Measurements from ENCODE around the gene SOX8. TPM values are rescaled to one million over a fixed set of nuclear protein-coding genes. Genes with fewer than 3 reads are reported as not detected.

SOX8 gene
- total and polyA plus RNA-seq, 10 of the 15 experiments (the other 5 are each of a cell fraction or from before 2014, with no cell fraction given) = not detected

GRCh38 chr16:933581-933980 lies 48.0 kb upstream of the SOX8 start:
- BruUV-seq (replicated peaks) = no TSS peak
- Histone ChIP-seq H3K9ac (ENCODE audit: control insufficient read depth, insufficient read depth, low read length) (no peak overlapping the region), H3K36me3 (ENCODE audit: control insufficient read depth in 2 of 2, insufficient read depth in 2 of 2, low read length in 1 of 2) (no peaks in the 10 kb centered on the region), H2AFZ (ENCODE audit: control insufficient read depth, low read depth, low read length) (no peak overlapping the region), H3K9me3 (replicated peaks; ENCODE audit: control insufficient read depth, insufficient read depth, low read length) (no peaks in the 10 kb centered on the region; the same call in 2 of the 3 replicates), H3K27ac (ENCODE audit: control insufficient read depth, insufficient read depth) (no peak overlapping the region), H3K4me2 (ENCODE audit: control insufficient read depth, insufficient read depth) (no peak overlapping the region), H4K20me1 (ENCODE audit: control insufficient read depth, insufficient read depth) (no peaks in the 10 kb centered on the region), H3K4me1 (ENCODE audit: control insufficient read depth, insufficient read depth, low read length) (no peaks in the 10 kb centered on the region), H3K27me3 (replicated peaks in 1 of 2; ENCODE audit: control insufficient read depth in 2 of 2, insufficient read depth in 2 of 2, low read length in 1 of 2) (no peaks in the 10 kb centered on the region), H3K4me3 (no peak overlapping the region), H3K79me2 (ENCODE audit: control insufficient read depth, insufficient read depth, low read length) (no peaks in the 10 kb centered on the region)
- DNase-seq (ENCODE audit: low read depth, low spot score) = no peak
- WGBS (ENCODE audit: insufficient coverage, insufficient replicate concordance, low lambda C conversion rate, missing lambda C conversion rate) = 66% methylated on average over 15 of the region's 15 CpGs
- SMC1A ChIA-PET (ENCODE audit: uncharacterized antibody, unreplicated experiment) = no interaction called here
- RAD21 ChIA-PET (ENCODE audit: unreplicated experiment) = no interaction called here
- no peak for ATAC-seq
- in situ Hi-C loops (cut with MboI) = no loop called here
- FAIRE-seq = no peak
- no peak for TF ChIP-seq SRF (IDR thresholded peaks at IDR 0.05; ENCODE audit: low read depth in 2 of 2, low read length in 2 of 2)
- TF ChIP-seq CHD2 (IDR thresholded peaks at IDR 0.05; ENCODE audit: borderline replicate concordance, low read depth, low read length) = no peak
- no peak for TF ChIP-seq POLR2A (IDR thresholded peaks at IDR 0.05; ENCODE audit: low read depth, low read length)
- TF ChIP-seq RUNX3 (IDR thresholded peaks at IDR 0.05; ENCODE audit: low read length) = no peak
- no peak for TF ChIP-seq MXI1 (IDR thresholded peaks at IDR 0.05; ENCODE audit: low read depth, low read length)
- TF ChIP-seq CHD4 (IDR thresholded peaks at IDR 0.05) = no peak
- no peak for TF ChIP-seq NFYA (IDR thresholded peaks at IDR 0.05; ENCODE audit: borderline replicate concordance, low read depth, low read length)
- intact Hi-C loops (cut with micrococcal nuclease; ENCODE audit: unreplicated experiment) = no loop called here
- CTCF ChIA-PET = no interaction called here
- POLR2A ChIA-PET = no interaction called here

GRCh38 chr16:934178-934577 lies 47.4 kb upstream of the SOX8 start:
- FAIRE-seq (no peak), DNase-seq (ENCODE audit: low read depth, low spot score) (no peak), ATAC-seq (no peak)
- ChIA-PET RAD21 (ENCODE audit: unreplicated experiment) (no interaction called here), POLR2A (no interaction called here), CTCF (no interaction called here), SMC1A (ENCODE audit: uncharacterized antibody, unreplicated experiment) (no interaction called here)
- Histone ChIP-seq H3K4me2 (ENCODE audit: control insufficient read depth, insufficient read depth) (no peak overlapping the region), H3K27me3 (replicated peaks in 1 of 2; ENCODE audit: control insufficient read depth in 2 of 2, insufficient read depth in 2 of 2, low read length in 1 of 2) (no peaks in the 10 kb centered on the region), H3K36me3 (ENCODE audit: control insufficient read depth in 2 of 2, insufficient read depth in 2 of 2, low read length in 1 of 2) (no peaks in the 10 kb centered on the region), H3K9me3 (replicated peaks; ENCODE audit: control insufficient read depth, insufficient read depth, low read length) (no peaks in the 10 kb centered on the region; the same call in 2 of the 3 replicates), H3K4me1 (ENCODE audit: control insufficient read depth, insufficient read depth, low read length) (no peaks in the 10 kb centered on the region), H2AFZ (ENCODE audit: control insufficient read depth, low read depth, low read length) (no peak overlapping the region), H3K79me2 (ENCODE audit: control insufficient read depth, insufficient read depth, low read length) (no peaks in the 10 kb centered on the region), H3K27ac (ENCODE audit: control insufficient read depth, insufficient read depth) (no peak overlapping the region), H3K9ac (ENCODE audit: control insufficient read depth, insufficient read depth, low read length) (no peak overlapping the region), H3K4me3 (no peak overlapping the region), H4K20me1 (ENCODE audit: control insufficient read depth, insufficient read depth) (no peaks in the 10 kb centered on the region)
- no peak for TF ChIP-seq REST (IDR thresholded peaks at IDR 0.05; ENCODE audit: low read depth, low read length)
- TF ChIP-seq CBFB (IDR thresholded peaks at IDR 0.05; ENCODE audit: low read depth) = no peak
- TF ChIP-seq NR2C2 (IDR thresholded peaks at IDR 0.05; ENCODE audit: borderline replicate concordance, control insufficient read depth, insufficient read length, low read depth) = no peak
- no peak for TF ChIP-seq ZNF217 (IDR thresholded peaks at IDR 0.05)
- TF ChIP-seq PML (IDR thresholded peaks at IDR 0.05; ENCODE audit: low read length) = no peak
- TF ChIP-seq SMAD1 (IDR thresholded peaks at IDR 0.05; ENCODE audit: low read depth, partially characterized antibody) = no peak
- TF ChIP-seq NFYB (IDR thresholded peaks at IDR 0.05; ENCODE audit: insufficient read depth, low read depth, low read length) = no peak
- no peak for TF ChIP-seq HDAC6 (IDR thresholded peaks at IDR 0.05; ENCODE audit: unreplicated experiment)
- in situ Hi-C loops (cut with MboI) (no loop called here), intact Hi-C loops (cut with micrococcal nuclease; ENCODE audit: unreplicated experiment) (no loop called here)
- no TSS peak for BruUV-seq (replicated peaks)
- WGBS (ENCODE audit: insufficient coverage, insufficient replicate concordance, low lambda C conversion rate, missing lambda C conversion rate) = 80% methylated on average over 10 of the region's 10 CpGs

All from GM12878 (cell line).